Activated naive CD4-positive, alpha-beta T cell treated with anti-CD3 and anti-CD28 coated beads, Interleukin-2, amount 10 ng/mL, durations not matched to agents 7 days and 5 days (primary cell): Measurements from ENCODE around the gene PPP2CA.

Experiments
- CTCF ChIA-PET: fragments of 350-600 bp; sonication (Branson Sonifier 250); formaldehyde crosslinking; loops from one replicate; lab custom pipeline; 2021; ENCODE audit warnings: antibody characterized with exemption; lab: Charles Lee
- DNase-seq: peaks from one replicate; pipeline ENCODE4 v3.0.0-alpha.2; 2020
- H3K27ac Mint-ChIP-seq: one replicate; pipeline ENCODE4 v1.8.0; 2021; ENCODE audit warnings: mild to moderate bottlenecking, moderate library complexity, mixed read lengths
- H3K27me3 Mint-ChIP-seq: one replicate; pipeline ENCODE4 v1.8.0; 2021; ENCODE audit warnings: mild to moderate bottlenecking, mixed read lengths
- H3K36me3 Mint-ChIP-seq: one replicate; pipeline ENCODE4 v1.8.0; 2021; ENCODE audit warnings: mixed read lengths
- H3K4me1 Mint-ChIP-seq: one replicate; pipeline ENCODE4 v1.8.0; 2021; ENCODE audit warnings: mixed read lengths
- H3K4me3 Mint-ChIP-seq: one replicate; pipeline ENCODE4 v1.8.0; 2021; ENCODE audit warnings: mild to moderate bottlenecking, moderate library complexity, mixed read lengths
- H3K9me3 Mint-ChIP-seq: one replicate; pipeline ENCODE4 v1.8.0; 2021; ENCODE audit warnings: mixed read lengths

Gene PPP2CA

GRCh38 chr5:134145041-134145757 is 80.7 kb downstream of the PPP2CA start:
- peaks cover 73% of the 10 kb centered on the region for H3K36me3 Mint-ChIP-seq
- peak overlapping the region; percentile 66 for H3K27ac Mint-ChIP-seq
- no peak overlapping the region for H3K4me3 Mint-ChIP-seq

More at GRCh38 chr5:134145041-134145757, 80.7 kb downstream of the PPP2CA start:
- peaks cover 39% of the 10 kb centered on the region for H3K4me1 Mint-ChIP-seq
- H3K27me3 Mint-ChIP-seq: no peaks in the 10 kb centered on the region
- DNase-seq: peak; percentile 20
- H3K9me3 Mint-ChIP-seq: no peaks in the 10 kb centered on the region
- CTCF ChIA-PET: interaction anchor here (0.5 to 35.0 kb wide), 6 partner anchors 15 to 129 kb away, joined by 3 to 743 read pairs (median 4); no protein-coding TSS in a partner anchor
